RWPE2 (cell line): ENCODE measurements around the gene MYO1E.
A peak's percentile ranks its signal among the peaks of the same experiment; 100 is the strongest.

Experiments used
- ATAC-seq: fragments of 200-7000 bp; cut with Tn5 transposase; 3 replicates; pipeline ENCODE4 v1.9.1; 2021; ENCODE audit warnings: low read depth
- DNase-seq: peaks from one replicate; pipeline ENCODE4 v3.0.0-alpha.2; 2020; ENCODE audit warnings: low spot score
- H3K27ac ChIP-seq: fragments of 450-650 bp; 2 replicates; pipeline ENCODE4 v1.5.1; 2017; ENCODE audit warnings: mild to moderate bottlenecking; ENCODE audit not compliant: poor library complexity, severe bottlenecking
- H3K27me3 ChIP-seq: fragments of 250-450 bp; sonication (Bioruptor Pico); 2 replicates; pipeline ENCODE4 v1.5.1; 2021; ENCODE audit warnings: mild to moderate bottlenecking, moderate library complexity; ENCODE audit not compliant: insufficient read depth, poor library complexity, severe bottlenecking
- H3K36me3 ChIP-seq: fragments of 250-450 bp; sonication (Bioruptor Pico); 2 replicates; pipeline ENCODE4 v1.5.1; 2020; ENCODE audit warnings: low read depth, mild to moderate bottlenecking, moderate library complexity
- H3K4me1 ChIP-seq: fragments of 250-450 bp; sonication (Bioruptor Pico); 2 replicates; pipeline ENCODE4 v1.5.1; 2021; ENCODE audit warnings: mild to moderate bottlenecking, moderate library complexity; ENCODE audit not compliant: insufficient read depth, poor library complexity, severe bottlenecking
- H3K4me3 ChIP-seq: fragments of 250-450 bp; sonication (Bioruptor Pico); 2 replicates; pipeline ENCODE4 v1.5.1; 2021; ENCODE audit warnings: mild to moderate bottlenecking, moderate library complexity; ENCODE audit not compliant: severe bottlenecking
- H3K9me3 ChIP-seq: fragments of 250-450 bp; sonication (Bioruptor Pico); 2 replicates; pipeline ENCODE4 v1.5.1; 2021; ENCODE audit warnings: mild to moderate bottlenecking, moderate library complexity; ENCODE audit not compliant: severe bottlenecking
- CTCF ChIP-seq: fragments of 450-650 bp; IDR thresholded peaks from one replicate; pipeline ENCODE4 v1.5.1; 2017; ENCODE audit warnings: mild to moderate bottlenecking, moderate library complexity; ENCODE audit not compliant: poor library complexity, severe bottlenecking

MYO1E gene

GRCh38 chr15:59159210-59159609 is 213.5 kb downstream of the MYO1E start:
- Histone ChIP-seq H3K27me3 (no peaks in the 10 kb centered on the region), H3K4me1 (no peaks in the 10 kb centered on the region), H3K4me3 (no peak overlapping the region), H3K27ac (no peak overlapping the region), H3K36me3 (peaks cover 98% of the 10 kb centered on the region), H3K9me3 (no peaks in the 10 kb centered on the region)
- ATAC-seq, result no peak
- peak; percentile 69 for DNase-seq
- no peak for TF ChIP-seq CTCF

GRCh38 chr15:59158701-59159034 is 214.0 kb downstream of the MYO1E start:
- no peaks in the 10 kb centered on the region for H3K4me1 ChIP-seq
- no peak overlapping the region for H3K4me3 ChIP-seq
- no peaks in the 10 kb centered on the region for H3K9me3 ChIP-seq
- H3K27ac ChIP-seq, result no peak overlapping the region
- peaks cover 98% of the 10 kb centered on the region for H3K36me3 ChIP-seq
- TF ChIP-seq CTCF, result no peak
- DNase-seq, result peak; percentile 29
- no peak for ATAC-seq
- H3K27me3 ChIP-seq, result no peaks in the 10 kb centered on the region

GRCh38 chr15:59157840-59158700 is 214.6 kb downstream of the MYO1E start:
- DNase-seq, result peak; percentile 30
- no peak for ATAC-seq
- Histone ChIP-seq H3K4me1 (no peaks in the 10 kb centered on the region), H3K9me3 (no peaks in the 10 kb centered on the region), H3K27ac (no peak overlapping the region), H3K4me3 (no peak overlapping the region), H3K36me3 (peaks cover 98% of the 10 kb centered on the region), H3K27me3 (no peaks in the 10 kb centered on the region)
- no peak for TF ChIP-seq CTCF

- no peak for TF ChIP-seq CTCF
- Histone ChIP-seq H3K4me1 (no peaks in the 10 kb centered on the region), H3K27ac (no peak overlapping the region), H3K36me3 (peaks cover 98% of the 10 kb centered on the region), H3K27me3 (no peaks in the 10 kb centered on the region), H3K9me3 (no peaks in the 10 kb centered on the region), H3K4me3 (no peak overlapping the region)
- ATAC-seq (no peak), DNase-seq (peak; percentile 15)
These were observed 215.3 kb downstream of the MYO1E start for GRCh38 chr15:59157396-59157795.

- TF ChIP-seq CTCF, result no peak
These were observed 217.2 kb downstream of the MYO1E start for GRCh38 chr15:59155431-59155830.

More at GRCh38 chr15:59155431-59155830, 217.2 kb downstream of the MYO1E start:
- no peaks in the 10 kb centered on the region for H3K9me3 ChIP-seq
- ATAC-seq (no peak), DNase-seq (peak; percentile 8)
- no peak overlapping the region for H3K27ac ChIP-seq
- H3K4me1 ChIP-seq, result no peaks in the 10 kb centered on the region
- no peaks in the 10 kb centered on the region for H3K27me3 ChIP-seq
- H3K4me3 ChIP-seq, result no peak overlapping the region
- H3K36me3 ChIP-seq, result peaks cover 98% of the 10 kb centered on the region
